GM21786 (cell line): Measurements from ENCODE around the gene DNAH7.

Experiments
- ATAC-seq: cut with Tn5 transposase; IDR thresholded peaks from one replicate; pipeline ENCODE4 v1.9.1; 2021; ENCODE audit not compliant: unreplicated experiment

Gene DNAH7

GRCh38 chr2:195815083-195815482 lies 253.6 kb downstream of the DNAH7 start:
- no peak for ATAC-seq

- ATAC-seq, result no peak
Measured at GRCh38 chr2:195813421-195813820, 255.2 kb downstream of the DNAH7 start.

GRCh38 chr2:195810340-195811098 lies 258.1 kb downstream of the DNAH7 start:
- no peak for ATAC-seq

- ATAC-seq, result no peak
Measured at GRCh38 chr2:195808189-195808588, 260.4 kb downstream of the DNAH7 start.

- ATAC-seq, result no peak
Measured at GRCh38 chr2:195805283-195805976, 263.2 kb downstream of the DNAH7 start.

GRCh38 chr2:195795879-195796278 lies 272.8 kb downstream of the DNAH7 start:
- ATAC-seq, result no peak

- ATAC-seq, result no peak
Measured at GRCh38 chr2:195793881-195794280, 274.8 kb downstream of the DNAH7 start.

GRCh38 chr2:195782156-195782555 lies 286.5 kb downstream of the DNAH7 start:
- ATAC-seq, result no peak

- no peak for ATAC-seq
Measured at GRCh38 chr2:195779491-195779890, 289.1 kb downstream of the DNAH7 start.

- ATAC-seq, result no peak
Measured at GRCh38 chr2:195769975-195770374, 298.7 kb downstream of the DNAH7 start.

- ATAC-seq, result no peak
Measured at GRCh38 chr2:195768431-195768830, 300.2 kb downstream of the DNAH7 start.

- ATAC-seq, result no peak
Measured at GRCh38 chr2:195766691-195767090, 301.9 kb downstream of the DNAH7 start.

- no peak for ATAC-seq
Measured at GRCh38 chr2:195763866-195764265, 304.8 kb downstream of the DNAH7 start.

GRCh38 chr2:195759877-195760276 lies 308.8 kb downstream of the DNAH7 start:
- no peak for ATAC-seq

- no peak for ATAC-seq
Measured at GRCh38 chr2:195758846-195759245, 309.8 kb downstream of the DNAH7 start.

- no peak for ATAC-seq
Measured at GRCh38 chr2:195756218-195756942, 312.3 kb downstream of the DNAH7 start.

- ATAC-seq, result no peak
Measured at GRCh38 chr2:195741191-195741590, 327.4 kb downstream of the DNAH7 start.

GRCh38 chr2:195737511-195738325 lies 330.9 kb downstream of the DNAH7 start:
- ATAC-seq, result no peak

- no peak for ATAC-seq
Measured at GRCh38 chr2:195735347-195735746, 333.3 kb downstream of the DNAH7 start.

- no peak for ATAC-seq
Measured at GRCh38 chr2:195734931-195735330, 333.7 kb downstream of the DNAH7 start.

- no peak for ATAC-seq
Measured at GRCh38 chr2:195734395-195734794, 334.2 kb downstream of the DNAH7 start.
